Ramos (cell line): ENCODE data around the gene HEATR1.

Experiments
- in situ Hi-C: fragments of 300-500 bp; cut with MboI; formaldehyde crosslinking; loops from one replicate; pipeline ENCODE4 v1.14.3; 2022; ENCODE audit warnings: low sequenced_read_pairs; ENCODE audit not compliant: unreplicated experiment

The HEATR1 gene

GRCh38 chr1:236550961-236551851 lies 53.1 kb downstream of the HEATR1 start:
- in situ Hi-C loops: no loop called here

- in situ Hi-C loops: no loop called here
Observed at GRCh38 chr1:236548452-236548851, 55.9 kb downstream of the HEATR1 start.

GRCh38 chr1:236545621-236546169 lies 58.6 kb downstream of the HEATR1 start:
- in situ Hi-C loops: no loop called here

GRCh38 chr1:236543065-236543669 lies 61.1 kb downstream of the HEATR1 start:
- in situ Hi-C loops: no loop called here

GRCh38 chr1:236541710-236542109 lies 62.6 kb downstream of the HEATR1 start:
- in situ Hi-C loops: no loop called here

- in situ Hi-C loops: no loop called here
Observed at GRCh38 chr1:236540813-236541465, 63.4 kb downstream of the HEATR1 start.

GRCh38 chr1:236536540-236536939 lies 67.8 kb downstream of the HEATR1 start:
- in situ Hi-C loops: no loop called here

GRCh38 chr1:236535662-236536161 lies 68.6 kb downstream of the HEATR1 start:
- in situ Hi-C loops: no loop called here

GRCh38 chr1:236535190-236535589 lies 69.1 kb downstream of the HEATR1 start:
- in situ Hi-C loops: no loop called here

- in situ Hi-C loops: no loop called here
Observed at GRCh38 chr1:236534151-236534651, 70.1 kb downstream of the HEATR1 start.

GRCh38 chr1:236532850-236533249 lies 71.5 kb downstream of the HEATR1 start:
- in situ Hi-C loops: no loop called here

- in situ Hi-C loops: no loop called here
Observed at GRCh38 chr1:236530959-236531358, 73.4 kb downstream of the HEATR1 start.

- in situ Hi-C loops: no loop called here
Observed at GRCh38 chr1:236530286-236530685, 74.0 kb downstream of the HEATR1 start.

- in situ Hi-C loops: no loop called here
Observed at GRCh38 chr1:236526079-236526478, 78.2 kb downstream of the HEATR1 start.

- in situ Hi-C loops: no loop called here
Observed at GRCh38 chr1:236524895-236525184, 79.5 kb downstream of the HEATR1 start.

- in situ Hi-C loops: no loop called here
Observed at GRCh38 chr1:236524142-236524894, 80.0 kb downstream of the HEATR1 start.

GRCh38 chr1:236523704-236524141 lies 80.6 kb downstream of the HEATR1 start, which contains the start of gene LGALS8:
Gene LGALS8 (plus strand): TSS chr1:236523982. CDS start chr1:236526071, 2,089 bp downstream.
- in situ Hi-C loops: no loop called here

GRCh38 chr1:236522937-236523703 lies 81.2 kb downstream of the HEATR1 start:
- in situ Hi-C loops: no loop called here

GRCh38 chr1:236520445-236521005 lies 83.8 kb downstream of the HEATR1 start:
- in situ Hi-C loops: no loop called here
